Measurements from ENCODE around the gene MEST.
A peak's percentile ranks its signal among the peaks of the same experiment; 100 is the strongest.
"Not testable (repeated sequence)": the region's sequence is repeated elsewhere in the genome, so short reads cannot be mapped to it uniquely, and the experiment has no call there.

Gene MEST

DNA sequence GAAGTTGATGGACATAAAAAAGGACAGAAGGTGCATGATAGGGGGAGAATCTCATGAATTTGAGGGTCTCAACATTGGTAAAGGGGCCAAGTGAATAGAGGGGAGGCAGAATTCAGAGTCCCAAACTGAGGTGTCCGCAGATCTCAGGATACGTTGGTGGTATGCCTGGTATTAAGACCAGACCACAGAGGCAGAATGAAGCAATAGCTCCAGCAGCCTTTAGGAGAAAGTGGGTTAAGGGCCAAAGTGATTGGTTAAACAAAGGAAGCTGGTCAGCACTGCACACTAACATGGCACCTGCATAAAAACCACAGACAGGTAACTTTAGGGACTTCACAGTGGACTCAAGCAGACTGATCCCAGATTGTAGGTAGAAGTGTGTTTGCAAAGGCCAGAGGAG lies 37.5 kb downstream of the MEST start:
- Histone ChIP-seq H3K27ac (no peak overlapping the region), H3K4me2 (no peak overlapping the region), H3K9me3 (replicated peaks in 1 of 11) (no peaks in the 10 kb centered on the region), H4K20me1 (no peaks in the 10 kb centered on the region), H3K27me3 (no peaks in the 10 kb centered on the region), H3K36me3 (peaks cover 0 to 26% (median 0%) of the 10 kb centered on the region in 11 experiments; a peak in 6 of 22 replicates), H3K4me3 (no peak overlapping the region), H3K9ac (no peak overlapping the region), H3K4me1 (no peaks in the 10 kb centered on the region)
- TF ChIP-seq Cebpa-rat (IDR thresholded peaks at IDR 0.05), result no peak

- not testable (repeated sequence) for H3K9ac ChIP-seq; H3K27me3 ChIP-seq; H3K4me1 ChIP-seq; H3K36me3 ChIP-seq; H3K9me3 ChIP-seq (replicated peaks in 1 of 11); H3K27ac ChIP-seq; H3K4me3 ChIP-seq; H4K20me1 ChIP-seq
- H3K4me2 ChIP-seq, result peak overlapping the region in 7 of 11 experiments; percentile 3 to 52 (median 20); a peak in 8 of 22 replicates
These were observed 46.0 kb downstream of the MEST start for GRCh38 chr7:130537894-130538293.

DNA sequence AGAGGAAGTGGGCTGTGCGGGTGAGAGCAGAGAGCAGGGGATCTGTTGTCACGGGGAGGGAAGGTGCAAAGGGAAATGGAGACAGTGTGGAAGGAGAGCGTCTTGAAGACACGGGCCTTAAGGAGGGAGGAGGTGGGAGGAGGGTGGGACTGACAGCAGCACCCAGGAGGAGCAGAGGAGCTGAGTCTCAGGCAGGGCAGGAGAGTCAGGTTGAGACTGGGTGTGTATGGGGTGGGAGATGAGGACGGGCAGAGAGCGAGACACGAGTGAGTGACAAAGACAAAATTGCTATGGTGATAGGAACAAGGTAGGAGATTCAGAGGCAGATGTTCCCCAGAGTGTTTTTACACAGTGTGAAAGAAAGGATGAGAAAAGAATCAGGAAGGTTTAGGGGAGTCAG lies 49.4 kb downstream of the MEST start:
- H3K9ac ChIP-seq; H3K4me2 ChIP-seq; H3K27me3 ChIP-seq; H3K9me3 ChIP-seq (replicated peaks in 1 of 11); H3K4me1 ChIP-seq; H3K4me3 ChIP-seq; H3K27ac ChIP-seq; H4K20me1 ChIP-seq: not testable (repeated sequence)
- peaks cover 0 to 18% (median 0%) of the 10 kb centered on the region in 11 experiments; a peak in 3 of 22 replicates for H3K36me3 ChIP-seq

DNA sequence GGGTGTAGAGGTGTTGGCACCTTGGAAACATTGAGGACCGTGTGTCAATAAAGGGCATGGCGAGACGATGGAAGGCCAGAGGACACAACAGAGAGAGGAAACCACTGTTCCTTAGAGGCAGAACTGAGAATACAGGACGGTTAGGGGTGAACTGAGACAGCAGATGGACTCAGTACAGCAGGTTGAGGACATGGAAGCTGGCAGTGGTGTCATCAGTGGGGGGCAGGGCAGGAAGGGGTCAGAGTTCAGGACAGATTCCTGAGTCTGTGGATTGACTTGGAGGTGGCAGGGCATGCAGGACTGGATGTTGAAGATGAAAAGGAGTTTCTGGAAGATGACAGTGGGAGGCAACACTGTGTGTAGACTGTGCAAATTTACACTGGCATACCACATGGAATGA lies 50.4 kb downstream of the MEST start:
- not testable (repeated sequence) for H3K4me3 ChIP-seq; H3K4me1 ChIP-seq; H3K27ac ChIP-seq; H3K9me3 ChIP-seq (replicated peaks in 1 of 11); H3K9ac ChIP-seq; H3K4me2 ChIP-seq; H3K27me3 ChIP-seq; H4K20me1 ChIP-seq
- H3K36me3 ChIP-seq, result peaks cover 0 to 28% (median 0%) of the 10 kb centered on the region in 11 experiments; a peak in 4 of 22 replicates

DNA sequence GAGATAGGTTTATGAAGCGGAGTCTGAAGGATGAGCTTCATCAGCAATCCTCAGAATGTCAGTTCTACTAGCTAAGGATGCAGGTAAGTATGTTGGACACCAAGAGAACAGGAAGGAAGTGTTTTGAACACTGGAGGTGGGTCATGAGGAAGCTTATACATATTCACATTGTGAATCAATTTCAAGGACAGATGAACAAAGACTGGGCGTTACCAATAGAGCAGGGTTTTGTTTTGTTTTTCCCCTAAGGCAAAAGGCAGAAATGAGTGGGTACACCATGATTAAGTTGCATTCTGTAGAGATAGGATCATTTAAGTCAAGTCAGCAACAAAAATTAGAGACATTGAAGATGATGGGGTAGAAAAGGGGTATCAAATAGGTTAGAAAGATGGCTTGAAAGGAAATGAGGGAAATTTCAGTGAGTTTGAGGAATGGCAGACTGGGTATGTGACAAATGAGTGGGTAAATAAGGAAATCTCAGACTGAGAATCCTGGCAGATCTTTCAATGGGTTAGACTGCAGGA lies 51.7 kb downstream of the MEST start:
- H4K20me1 ChIP-seq, result no peaks in the 10 kb centered on the region
- no peaks in the 10 kb centered on the region for H3K27me3 ChIP-seq
- H3K36me3 ChIP-seq, result peaks cover 0 to 41% (median 10%) of the 10 kb centered on the region in 11 experiments; a peak in 12 of 22 replicates
- H3K9ac ChIP-seq, result no peak overlapping the region
- no peak overlapping the region for H3K27ac ChIP-seq
- H3K4me2 ChIP-seq, result no peak overlapping the region
- peaks cover 0 to 5% (median 0%) of the 10 kb centered on the region in 10 experiments; a peak in 3 of 20 replicates for H3K4me1 ChIP-seq
- no peak for TF ChIP-seq Cebpa-rat (IDR thresholded peaks at IDR 0.05)
- H3K4me3 ChIP-seq, result no peak overlapping the region
- no peaks in the 10 kb centered on the region for H3K9me3 ChIP-seq (replicated peaks in 1 of 11)

DNA sequence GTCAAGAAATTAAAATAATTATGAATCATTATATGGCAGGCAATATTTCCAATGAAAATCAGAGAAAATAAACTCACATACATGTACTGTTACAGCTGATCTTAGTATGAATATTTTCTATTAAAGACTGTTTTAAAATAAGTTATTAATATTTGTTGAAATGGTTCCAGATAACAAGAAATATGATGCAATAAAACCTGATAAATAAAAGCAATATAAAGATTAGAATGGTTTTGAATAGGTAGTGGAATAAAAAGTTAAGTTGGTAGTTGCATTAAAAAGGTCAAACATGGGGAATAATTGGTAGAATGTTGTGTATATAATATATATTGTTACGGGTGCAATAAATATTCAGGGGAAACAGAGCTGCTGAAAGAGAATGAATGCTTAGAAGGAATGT lies 52.5 kb downstream of the MEST start:
- Histone ChIP-seq H3K4me2 (no peak overlapping the region), H3K36me3 (peaks cover 0 to 49% (median 10%) of the 10 kb centered on the region in 11 experiments; a peak in 12 of 22 replicates), H3K4me3 (no peak overlapping the region), H3K27ac (no peak overlapping the region), H3K9ac (no peak overlapping the region), H3K9me3 (replicated peaks in 1 of 11) (no peaks in the 10 kb centered on the region), H3K4me1 (0 out of 20 replicates have a peak, but pooled peaks cover 0 to 2% (median 0%) of the 10 kb centered on the region in 10 experiments), H4K20me1 (no peaks in the 10 kb centered on the region), H3K27me3 (no peaks in the 10 kb centered on the region)
- no peak for TF ChIP-seq Cebpa-rat (IDR thresholded peaks at IDR 0.05)

DNA sequence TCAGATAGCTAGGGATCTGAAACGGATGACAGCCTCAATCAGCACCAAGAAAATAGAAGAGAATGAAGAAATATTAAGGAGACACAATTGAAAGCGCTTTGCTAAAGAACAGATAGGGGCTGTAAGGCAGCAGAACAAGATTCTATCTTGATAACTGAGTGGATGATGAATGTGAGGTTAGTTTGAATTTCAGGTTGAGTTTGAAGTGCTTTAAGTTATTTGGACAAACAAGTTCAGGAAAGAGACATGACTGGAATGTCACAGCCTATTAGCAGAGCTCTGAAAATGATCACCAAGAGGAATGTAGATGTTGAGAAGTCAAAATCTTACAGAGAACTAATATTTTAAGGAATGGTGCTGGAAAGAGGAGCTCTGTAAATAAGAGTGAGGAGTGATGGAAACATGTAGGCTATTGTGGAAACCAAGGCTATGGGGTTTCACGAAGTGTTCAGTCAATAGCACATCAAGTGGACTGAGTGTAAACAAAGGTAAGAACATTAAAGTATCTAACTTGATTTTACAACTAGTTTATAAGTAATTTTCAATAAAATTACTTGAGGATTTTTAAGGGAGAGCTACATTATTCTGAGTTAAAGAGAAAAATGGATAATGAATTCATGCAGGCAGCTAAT lies 61.6 kb downstream of the MEST start:
- H4K20me1 ChIP-seq, result no peaks in the 10 kb centered on the region
- peaks cover 0 to 55% (median 12%) of the 10 kb centered on the region in 11 experiments; a peak in 13 of 22 replicates for H3K36me3 ChIP-seq
- no peak overlapping the region for H3K9ac ChIP-seq
- no peaks in the 10 kb centered on the region for H3K27me3 ChIP-seq
- no peaks in the 10 kb centered on the region for H3K9me3 ChIP-seq (replicated peaks in 1 of 11)
- no peak for TF ChIP-seq Cebpa-rat (IDR thresholded peaks at IDR 0.05)
- H3K4me3 ChIP-seq, result no peak overlapping the region
- H3K27ac ChIP-seq, result no peak overlapping the region
- H3K4me2 ChIP-seq, result no peak overlapping the region
- H3K4me1 ChIP-seq, result no peaks in the 10 kb centered on the region

DNA sequence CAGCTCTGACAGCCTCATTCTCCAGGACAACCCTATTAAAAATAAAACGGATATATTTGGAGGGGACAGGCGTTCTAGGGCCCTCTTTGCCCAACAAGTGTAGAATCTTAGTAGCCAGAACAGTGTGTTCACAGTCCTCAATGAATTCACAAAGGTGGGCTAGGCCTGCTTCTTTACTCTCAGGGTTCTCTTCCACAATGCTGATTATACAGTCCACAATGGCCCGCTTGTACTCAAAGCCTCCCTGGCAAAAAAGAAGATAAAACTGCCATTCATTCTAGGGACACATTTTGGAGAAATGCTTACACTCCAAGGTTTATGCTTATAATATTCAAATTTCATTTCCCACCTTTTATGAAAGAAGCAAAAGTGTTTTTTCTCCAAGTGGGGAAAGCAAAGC lies 62.6 kb downstream of the MEST start:
- no peak overlapping the region for H3K4me3 ChIP-seq
- no peaks in the 10 kb centered on the region for H3K9me3 ChIP-seq (replicated peaks in 1 of 11)
- H3K4me1 ChIP-seq, result no peaks in the 10 kb centered on the region
- H3K9ac ChIP-seq, result no peak overlapping the region
- H4K20me1 ChIP-seq, result no peaks in the 10 kb centered on the region
- no peaks in the 10 kb centered on the region for H3K27me3 ChIP-seq
- H3K36me3 ChIP-seq, result peaks cover 0 to 49% (median 11%) of the 10 kb centered on the region in 11 experiments; a peak in 12 of 22 replicates
- no peak overlapping the region for H3K27ac ChIP-seq
- TF ChIP-seq Cebpa-rat (IDR thresholded peaks at IDR 0.05), result no peak
- H3K4me2 ChIP-seq, result no peak overlapping the region

Measured in BLaER1 treated with 17β-estradiol and CSF1 and Interleukin-3, amounts not matched to agents 10 nM and 100 nM (cell line).